Activated T-cell treated with anti-CD3 and anti-CD28 coated beads for 48 hours (primary cell): ENCODE data around the gene OTOP1.
"Not testable (repeated sequence)": the region's sequence is repeated elsewhere in the genome, so short reads cannot be mapped to it uniquely, and the experiment has no call there.

Experiments used
- DNase-seq: peaks from one replicate; pipeline ENCODE4 v3.0.0-alpha.2; 2020; ENCODE audit warnings: low read depth

The OTOP1 gene, protein sequence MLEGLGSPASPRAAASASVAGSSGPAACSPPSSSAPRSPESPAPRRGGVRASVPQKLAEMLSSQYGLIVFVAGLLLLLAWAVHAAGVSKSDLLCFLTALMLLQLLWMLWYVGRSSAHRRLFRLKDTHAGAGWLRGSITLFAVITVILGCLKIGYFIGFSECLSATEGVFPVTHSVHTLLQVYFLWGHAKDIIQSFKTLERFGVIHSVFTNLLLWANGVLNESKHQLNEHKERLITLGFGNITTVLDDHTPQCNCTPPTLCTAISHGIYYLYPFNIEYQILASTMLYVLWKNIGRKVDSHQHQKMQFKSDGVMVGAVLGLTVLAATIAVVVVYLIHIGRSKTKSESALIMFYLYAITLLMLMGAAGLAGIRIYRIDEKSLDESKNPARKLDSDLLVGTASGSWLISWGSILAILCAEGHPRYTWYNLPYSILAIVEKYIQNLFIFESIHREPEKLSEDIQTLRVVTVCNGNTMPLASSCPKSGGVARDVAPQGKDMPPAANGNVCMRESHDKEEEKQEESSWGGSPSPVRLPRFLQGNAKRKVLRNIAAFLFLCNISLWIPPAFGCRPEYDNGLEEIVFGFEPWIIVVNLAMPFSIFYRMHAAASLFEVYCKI

DNA sequence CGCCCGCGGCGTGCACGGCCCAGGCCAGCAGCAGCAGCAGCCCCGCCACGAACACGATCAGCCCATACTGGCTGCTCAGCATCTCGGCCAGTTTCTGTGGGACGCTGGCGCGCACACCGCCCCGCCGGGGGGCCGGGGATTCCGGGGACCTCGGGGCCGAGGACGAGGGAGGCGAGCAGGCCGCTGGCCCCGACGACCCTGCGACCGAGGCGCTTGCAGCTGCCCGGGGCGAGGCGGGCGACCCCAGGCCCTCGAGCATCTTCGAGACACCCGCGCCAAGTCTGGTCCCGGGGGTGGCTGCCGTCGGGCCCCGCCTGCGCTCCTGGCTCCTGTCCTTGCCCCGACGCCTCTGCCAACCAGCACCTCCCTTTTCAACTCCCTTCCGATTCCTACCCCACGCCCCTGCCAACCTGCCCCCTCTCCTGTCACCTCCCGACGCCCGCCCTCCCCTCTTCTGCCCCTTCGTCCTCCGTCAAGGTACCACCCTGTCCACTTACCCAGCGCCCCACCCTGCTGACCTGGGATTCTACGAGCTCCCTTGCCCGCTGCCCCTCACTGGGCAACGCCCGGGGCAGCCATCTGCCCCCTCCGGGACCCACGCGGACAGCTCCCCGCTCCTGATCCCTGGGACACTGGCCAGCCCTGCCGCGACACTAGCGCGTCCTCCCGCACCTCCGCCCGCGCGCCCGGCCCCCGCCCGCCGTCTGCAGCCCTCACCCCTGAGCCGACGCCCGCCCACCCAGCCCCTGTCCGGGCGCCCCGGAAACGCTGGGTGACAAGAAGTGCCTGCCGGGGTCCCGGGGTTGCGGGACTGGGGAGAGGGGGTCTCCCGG lies at the start of gene OTOP1:
Gene OTOP1, minus strand, starts transcription at position 324 of the 833 bp plus-strand sequence. Its CDS starts 65 bp downstream, at position 259.
- DNase-seq = no peak

GRCh38 chr4:4274226-4274625 lies 47.5 kb upstream of the OTOP1 start:
- DNase-seq = no peak

- DNase-seq = no peak
These were observed 45.2 kb upstream of the OTOP1 start for GRCh38 chr4:4271912-4272311.

DNA sequence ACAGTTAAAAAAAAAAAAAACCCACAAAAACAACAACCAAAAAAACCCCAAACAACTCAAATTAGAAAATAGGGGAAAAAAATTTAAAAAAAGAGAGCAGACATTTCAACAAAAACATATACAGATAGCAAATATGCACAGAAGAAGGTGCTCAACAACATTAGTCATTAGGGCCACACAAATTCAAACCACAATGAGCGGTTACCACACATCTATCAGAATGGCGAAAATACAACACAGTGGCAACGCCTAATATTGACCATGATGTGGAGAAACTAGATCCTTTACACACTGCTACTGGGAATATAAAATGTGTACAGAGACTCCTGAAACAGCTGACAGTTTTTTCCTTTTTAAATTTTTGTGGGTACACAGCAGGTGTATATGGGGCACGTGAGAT lies 43.8 kb upstream of the OTOP1 start:
- no peak for DNase-seq

DNA sequence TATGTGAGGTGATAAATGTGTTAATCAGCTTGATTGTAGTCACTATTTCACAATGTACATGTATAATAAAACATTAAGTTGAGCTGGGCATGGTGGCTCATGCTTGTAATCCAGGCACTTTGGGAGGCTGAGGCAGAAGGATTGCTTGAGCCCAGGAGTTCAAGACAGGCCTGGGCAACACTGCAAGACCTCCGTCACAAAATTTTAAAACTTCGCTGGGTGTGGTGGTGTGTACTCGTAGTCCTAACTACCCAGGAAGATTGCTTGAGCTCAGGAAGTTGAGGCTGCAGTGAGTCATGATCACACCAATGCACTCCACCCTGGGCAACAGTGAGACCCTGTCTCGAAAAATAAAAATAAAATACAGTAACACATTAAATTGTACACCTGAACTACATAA lies 43.1 kb upstream of the OTOP1 start:
- no peak for DNase-seq

DNA sequence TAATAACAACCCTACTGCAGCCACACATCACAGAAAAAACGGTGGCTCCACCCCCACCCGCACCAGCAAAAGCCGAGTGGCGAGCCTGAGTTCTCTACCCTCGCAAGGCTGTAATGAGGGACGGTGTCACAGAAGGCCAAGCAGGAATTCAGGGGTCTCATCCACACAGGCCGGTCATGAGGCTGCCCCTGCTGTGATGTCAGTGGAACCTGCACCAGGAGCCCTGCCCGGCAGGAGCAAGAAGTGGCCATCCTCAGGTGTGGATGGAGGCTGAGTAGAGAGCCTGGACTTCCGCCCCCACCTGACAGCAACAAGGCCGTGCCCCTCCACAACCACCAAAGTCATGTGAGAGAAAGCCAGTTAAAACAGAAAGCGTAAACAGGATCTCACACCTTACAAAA lies 42.6 kb upstream of the OTOP1 start:
- no peak for DNase-seq

GRCh38 chr4:4268776-4269175 lies 42.0 kb upstream of the OTOP1 start:
- no peak for DNase-seq

DNA sequence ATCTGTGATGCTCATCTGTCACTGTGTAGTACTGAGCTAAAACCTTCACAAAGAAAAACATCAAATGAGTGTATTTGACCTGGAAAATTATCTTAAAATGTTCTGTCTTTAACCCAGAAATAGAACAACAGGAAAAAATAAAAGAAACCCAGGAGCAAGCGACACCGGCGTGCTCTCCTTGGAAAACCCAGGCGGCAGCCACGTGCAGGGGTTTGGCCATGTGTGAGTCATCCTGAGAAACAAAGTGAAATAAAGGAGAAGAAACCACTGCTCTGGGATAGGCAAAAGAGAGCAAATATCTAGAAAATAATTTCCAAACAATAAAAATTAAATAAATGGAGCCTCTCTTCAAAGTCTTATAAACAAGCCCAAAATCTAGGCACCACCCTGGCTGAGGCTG lies 41.3 kb upstream of the OTOP1 start:
- no peak for DNase-seq

GRCh38 chr4:4260185-4260751 lies 33.5 kb upstream of the OTOP1 start:
- no peak for DNase-seq

DNA sequence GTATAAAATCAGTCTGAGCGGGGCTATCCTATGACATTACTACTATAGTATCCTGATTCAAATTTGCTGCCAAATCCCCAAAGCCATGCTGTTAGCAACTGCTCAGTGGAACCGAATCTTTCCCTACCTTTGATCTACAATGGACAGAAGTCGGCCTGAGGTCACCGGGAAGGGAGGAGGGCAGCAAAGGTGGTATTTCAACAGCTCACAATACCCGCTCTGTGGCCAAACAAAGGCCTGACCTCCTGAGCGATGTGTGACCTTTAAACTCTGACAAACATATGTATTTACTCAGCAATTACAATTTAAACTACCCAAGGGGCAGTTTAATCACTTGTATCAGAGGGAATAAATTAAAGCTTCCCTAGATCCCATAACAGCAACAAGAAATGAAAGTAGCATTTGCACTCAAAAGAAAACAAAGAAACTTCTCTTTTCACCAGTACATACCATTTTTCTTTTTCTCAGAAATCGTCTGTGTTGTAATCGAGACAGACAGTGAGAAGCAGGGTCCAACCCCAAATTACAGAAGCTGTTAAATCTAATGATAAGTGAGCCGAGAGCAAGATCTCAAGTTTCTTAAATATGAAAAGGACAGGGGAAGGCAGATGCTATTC lies 32.9 kb upstream of the OTOP1 start:
- no peak for DNase-seq

- DNase-seq = not testable (repeated sequence)
These were observed 31.0 kb upstream of the OTOP1 start for GRCh38 chr4:4257705-4258104.

DNA sequence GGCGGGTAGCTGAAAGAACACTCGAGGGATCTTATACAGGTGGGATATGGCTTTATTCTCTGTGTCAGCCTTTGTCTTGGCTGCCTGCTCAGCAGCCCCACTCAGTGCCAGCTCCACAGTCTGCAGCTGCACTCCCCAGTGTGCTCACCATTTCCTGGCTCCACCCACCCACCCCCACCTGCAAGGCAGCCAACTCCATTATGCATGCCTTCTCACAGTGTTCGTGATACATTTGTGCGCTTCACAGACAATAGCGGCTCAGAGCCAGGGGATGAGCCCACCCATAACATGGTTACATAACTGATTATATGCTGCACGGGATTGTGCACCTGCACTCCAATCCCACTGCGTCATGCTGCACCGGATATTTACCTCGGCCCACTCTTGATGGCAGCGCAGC lies 30.1 kb upstream of the OTOP1 start:
- no peak for DNase-seq

GRCh38 chr4:4254666-4255065 lies 27.9 kb upstream of the OTOP1 start:
- DNase-seq = no peak

- no peak for DNase-seq
These were observed 27.5 kb upstream of the OTOP1 start for GRCh38 chr4:4254199-4254598.

GRCh38 chr4:4249866-4250265 lies 23.1 kb upstream of the OTOP1 start:
- DNase-seq = no peak

DNA sequence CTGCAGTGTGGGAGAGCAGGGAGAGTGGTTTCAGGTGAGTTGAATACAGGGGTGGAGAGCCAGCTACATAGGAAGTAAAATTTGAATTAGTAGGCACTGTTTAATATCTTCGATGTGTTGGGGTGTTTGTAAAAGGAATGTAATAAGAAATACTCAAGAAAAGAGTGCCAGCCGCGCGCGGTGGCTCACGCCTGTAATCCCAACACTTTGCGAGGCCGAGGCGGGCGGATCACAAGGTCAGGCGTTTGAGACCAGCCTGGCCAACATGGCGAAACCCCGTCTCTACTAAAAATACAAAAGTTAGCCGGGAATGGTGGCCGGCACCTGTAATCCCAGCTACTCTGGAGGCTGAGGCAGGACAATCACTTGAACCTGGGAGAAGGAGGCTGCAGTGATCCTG lies 22.6 kb upstream of the OTOP1 start:
- DNase-seq = not testable (repeated sequence)

DNA sequence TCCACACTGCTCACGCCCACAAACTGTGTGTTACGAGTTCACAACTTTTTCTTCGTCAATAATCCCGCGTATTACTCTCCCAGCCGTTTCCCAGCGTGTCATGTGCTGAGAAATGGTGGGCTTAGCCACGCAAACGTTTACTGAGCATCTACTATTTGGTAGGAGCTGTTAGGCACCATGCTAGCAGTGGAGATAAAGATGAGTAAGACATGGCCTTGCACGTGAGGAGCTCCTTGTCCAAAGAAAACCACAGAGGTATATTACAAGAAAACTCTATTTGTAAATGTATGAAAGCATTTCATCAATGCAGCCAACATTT lies 22.1 kb upstream of the OTOP1 start:
- no peak for DNase-seq

GRCh38 chr4:4248029-4248884 lies 21.5 kb upstream of the OTOP1 start, which contains the start of gene TMEM128:
Gene TMEM128, minus strand, starts transcription at chr4:4248223. Its CDS starts 21 bp downstream, at chr4:4248202.
- peak; percentile 87 for DNase-seq

DNA sequence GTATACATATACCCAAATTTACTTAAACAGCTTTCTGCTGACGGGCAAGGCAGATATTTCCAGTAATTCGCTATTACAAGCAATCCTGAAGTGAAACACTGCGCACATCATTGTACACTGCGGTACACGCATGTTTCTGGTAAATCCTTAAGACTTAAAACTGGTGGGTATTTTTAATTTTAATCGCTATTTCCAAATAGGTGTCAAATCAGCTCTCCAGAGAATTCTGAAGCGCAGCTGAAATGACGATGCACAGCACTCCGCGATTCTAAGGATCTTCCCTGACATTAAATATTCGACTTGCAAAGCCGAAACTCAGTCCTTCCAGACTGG lies 20.9 kb upstream of the OTOP1 start:
- no peak for DNase-seq

DNA sequence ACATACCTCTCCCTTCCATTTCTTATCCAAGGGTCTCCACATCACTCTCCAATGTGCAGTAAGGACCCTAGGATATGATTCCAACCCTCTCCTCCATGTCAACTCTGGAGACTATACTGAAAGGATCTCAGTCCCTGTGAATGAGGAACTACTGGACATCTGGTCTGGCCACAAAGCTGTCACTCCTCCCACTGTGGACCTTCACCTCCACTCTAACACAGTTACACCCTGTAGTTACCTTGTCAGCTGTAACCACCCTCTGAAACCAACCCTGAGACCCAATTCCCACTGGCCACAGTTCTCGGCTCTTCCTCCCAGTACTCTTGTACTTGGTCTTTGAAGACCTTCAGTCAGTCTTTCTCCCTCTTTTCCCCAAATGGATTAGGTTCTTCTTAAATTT lies 18.4 kb upstream of the OTOP1 start:
- no peak for DNase-seq

DNA sequence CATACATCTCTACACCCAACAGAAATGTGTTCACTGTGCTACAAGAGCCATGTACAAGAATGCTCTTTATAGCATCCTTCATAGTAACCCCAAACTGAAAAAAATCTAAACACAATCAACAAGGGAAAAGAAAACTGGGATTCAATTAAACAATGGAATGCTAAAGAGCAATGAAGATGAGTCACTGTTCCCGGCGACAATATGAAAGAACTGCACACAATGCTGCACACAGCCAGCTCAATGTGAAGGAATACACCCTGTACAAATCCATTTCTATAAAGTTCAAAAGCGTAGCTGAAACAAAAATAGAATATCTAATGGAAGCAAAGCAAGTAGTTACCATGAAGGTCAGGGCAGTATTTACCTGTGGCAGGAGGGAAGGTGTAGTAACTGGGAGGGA lies 12.8 kb upstream of the OTOP1 start:
- not testable (repeated sequence) for DNase-seq
